Measurements from ENCODE around the gene LNPEP. TPM values are rescaled to one million over a fixed set of nuclear protein-coding genes. Genes with fewer than 3 reads are reported as not detected.
A peak's percentile ranks its signal among the peaks of the same experiment; 100 is the strongest.

LNPEP gene
- total and polyA plus RNA-seq, 2 of the 13 experiments (the other 11 are each of a cell fraction or from before 2014, with no cell fraction given) = 8.0 to 16.9 TPM

GRCh38 chr5:96934708-96935558 is 947 bp upstream of the LNPEP start (continued):
- TF ChIP-seq, protein P1, sequence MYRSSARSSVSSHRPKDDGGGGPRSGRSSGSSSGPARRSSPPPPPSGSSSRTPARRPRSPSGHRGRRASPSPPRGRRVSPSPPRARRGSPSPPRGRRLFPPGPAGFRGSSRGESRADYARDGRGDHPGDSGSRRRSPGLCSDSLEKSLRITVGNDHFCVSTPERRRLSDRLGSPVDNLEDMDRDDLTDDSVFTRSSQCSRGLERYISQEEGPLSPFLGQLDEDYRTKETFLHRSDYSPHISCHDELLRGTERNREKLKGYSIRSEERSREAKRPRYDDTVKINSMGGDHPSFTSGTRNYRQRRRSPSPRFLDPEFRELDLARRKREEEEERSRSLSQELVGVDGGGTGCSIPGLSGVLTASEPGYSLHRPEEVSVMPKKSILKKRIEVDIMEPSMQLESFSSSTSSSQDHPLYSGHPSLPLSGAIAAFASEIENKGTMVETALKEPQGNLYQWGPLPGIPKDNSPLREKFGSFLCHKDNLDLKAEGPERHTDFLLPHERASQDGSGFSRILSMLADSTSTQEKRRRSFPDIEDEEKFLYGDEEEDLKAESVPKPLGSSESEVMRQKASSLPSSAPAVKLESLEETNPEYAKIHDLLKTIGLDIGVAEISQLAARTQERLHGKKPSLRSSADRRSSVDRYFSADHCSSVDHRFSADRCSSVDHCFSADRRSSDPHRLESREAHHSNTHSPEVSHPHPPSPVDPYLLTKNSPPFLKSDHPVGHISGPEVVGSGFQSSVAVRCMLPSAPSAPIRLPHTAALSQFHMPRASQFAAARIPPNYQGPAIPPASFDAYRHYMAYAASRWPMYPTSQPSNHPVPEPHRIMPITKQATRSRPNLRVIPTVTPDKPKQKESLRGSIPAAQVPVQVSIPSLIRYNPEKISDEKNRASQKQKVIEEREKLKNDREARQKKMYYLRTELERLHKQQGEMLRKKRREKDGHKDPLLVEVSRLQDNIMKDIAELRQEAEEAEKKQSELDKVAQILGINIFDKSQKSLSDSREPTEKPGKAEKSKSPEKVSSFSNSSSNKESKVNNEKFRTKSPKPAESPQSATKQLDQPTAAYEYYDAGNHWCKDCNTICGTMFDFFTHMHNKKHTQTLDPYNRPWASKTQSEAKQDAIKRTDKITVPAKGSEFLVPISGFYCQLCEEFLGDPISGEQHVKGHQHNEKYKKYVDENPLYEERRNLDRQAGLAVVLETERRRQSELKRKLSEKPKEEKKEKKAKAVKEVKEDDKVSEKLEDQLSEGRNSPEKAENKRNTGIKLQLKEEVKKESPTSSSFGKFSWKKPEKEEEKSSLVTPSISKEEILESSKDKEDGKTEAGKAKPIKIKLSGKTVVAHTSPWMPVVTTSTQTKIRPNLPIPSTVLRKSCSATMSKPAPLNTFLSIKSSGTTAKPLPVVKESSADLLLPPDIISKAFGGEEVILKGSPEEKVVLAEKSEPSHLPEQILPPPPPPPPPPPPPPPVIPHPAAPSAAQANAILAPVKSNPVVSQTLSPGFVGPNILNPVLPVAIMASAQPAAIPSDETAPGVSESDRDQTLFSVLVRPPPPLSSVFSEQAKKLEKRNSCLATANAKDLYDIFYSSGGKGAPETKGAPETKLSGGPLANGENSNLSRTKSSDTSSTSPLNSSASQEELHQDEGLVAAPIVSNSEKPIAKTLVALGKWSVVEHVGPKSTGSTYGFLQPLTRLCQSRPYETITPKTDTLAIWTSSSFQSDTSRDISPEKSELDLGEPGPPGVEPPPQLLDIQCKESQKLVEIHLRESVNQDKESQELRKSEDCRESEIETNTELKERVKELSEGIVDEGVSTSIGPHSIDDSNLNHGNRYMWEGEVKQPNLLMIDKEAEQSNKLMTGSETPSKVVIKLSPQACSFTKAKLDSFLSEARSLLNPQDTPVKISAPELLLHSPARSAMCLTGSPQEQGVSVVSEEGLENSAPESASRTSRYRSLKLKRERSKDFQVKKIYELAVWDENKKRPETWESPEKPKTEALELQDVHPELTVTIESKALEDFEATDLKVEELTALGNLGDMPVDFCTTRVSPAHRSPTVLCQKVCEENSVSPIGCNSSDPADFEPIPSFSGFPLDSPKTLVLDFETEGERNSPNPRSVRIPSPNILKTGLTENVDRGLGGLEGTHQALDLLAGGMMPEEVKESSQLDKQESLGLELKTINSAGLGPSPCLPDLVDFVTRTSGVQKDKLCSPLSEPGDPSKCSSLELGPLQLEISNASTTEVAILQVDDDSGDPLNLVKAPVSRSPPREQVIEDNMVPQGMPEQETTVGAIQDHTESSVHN (CRISPR knock-in tag; IDR thresholded peaks at IDR 0.05) = no peak; the same call in 1 of the 2 replicates
- TF ChIP-seq ZNF180 (CRISPR knock-in tag; IDR thresholded peaks at IDR 0.05; ENCODE audit: borderline replicate concordance, low read depth) = no peak
- TF ChIP-seq ZNF562 (CRISPR knock-in tag; IDR thresholded peaks at IDR 0.05; ENCODE audit: borderline replicate concordance) = no peak
- no peak for TF ChIP-seq ZFP82 (CRISPR knock-in tag; IDR thresholded peaks at IDR 0.05; ENCODE audit: borderline replicate concordance)
- TF ChIP-seq ZMYM2 (CRISPR knock-in tag; IDR thresholded peaks at IDR 0.05) = peak; percentile 69
- TF ChIP-seq, protein P2, sequence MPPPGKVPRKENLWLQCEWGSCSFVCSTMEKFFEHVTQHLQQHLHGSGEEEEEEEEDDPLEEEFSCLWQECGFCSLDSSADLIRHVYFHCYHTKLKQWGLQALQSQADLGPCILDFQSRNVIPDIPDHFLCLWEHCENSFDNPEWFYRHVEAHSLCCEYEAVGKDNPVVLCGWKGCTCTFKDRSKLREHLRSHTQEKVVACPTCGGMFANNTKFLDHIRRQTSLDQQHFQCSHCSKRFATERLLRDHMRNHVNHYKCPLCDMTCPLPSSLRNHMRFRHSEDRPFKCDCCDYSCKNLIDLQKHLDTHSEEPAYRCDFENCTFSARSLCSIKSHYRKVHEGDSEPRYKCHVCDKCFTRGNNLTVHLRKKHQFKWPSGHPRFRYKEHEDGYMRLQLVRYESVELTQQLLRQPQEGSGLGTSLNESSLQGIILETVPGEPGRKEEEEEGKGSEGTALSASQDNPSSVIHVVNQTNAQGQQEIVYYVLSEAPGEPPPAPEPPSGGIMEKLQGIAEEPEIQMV (CRISPR knock-in tag; IDR thresholded peaks at IDR 0.05; ENCODE audit: low read depth) = no peak
- no peak; the same call in 1 of the 2 replicates for TF ChIP-seq TCF7 (IDR thresholded peaks at IDR 0.05; ENCODE audit: low read depth)
- TF ChIP-seq ATF7-NPFF (CRISPR knock-in tag; IDR thresholded peaks at IDR 0.05; ENCODE audit: low read depth) = no peak
- TF ChIP-seq MAF1 (CRISPR knock-in tag; IDR thresholded peaks at IDR 0.05; ENCODE audit: borderline replicate concordance) = no peak
- no peak for TF ChIP-seq SNAPC5 (CRISPR knock-in tag; IDR thresholded peaks at IDR 0.05; ENCODE audit: borderline replicate concordance)
- no peak for TF ChIP-seq DBP (CRISPR knock-in tag; IDR thresholded peaks at IDR 0.05; ENCODE audit: not compliant biosample characterization)
- TF ChIP-seq FLYWCH1 (CRISPR knock-in tag; IDR thresholded peaks at IDR 0.05) = no peak
- TF ChIP-seq SNRNP70 (IDR thresholded peaks at IDR 0.05; ENCODE audit: low read depth, low read length) = no peak
- TF ChIP-seq KDM5B (CRISPR knock-in tag; IDR thresholded peaks at IDR 0.05; ENCODE audit: borderline replicate concordance) = peak; percentile 77; the same call in 1 of the 2 replicates
- TF ChIP-seq ZNF432 (CRISPR knock-in tag; IDR thresholded peaks at IDR 0.05; ENCODE audit: borderline replicate concordance) = no peak
- TF ChIP-seq ZNF629 (CRISPR knock-in tag; conservative IDR thresholded peaks at IDR 0.05) = no peak; the same call in 1 of the 2 replicates
- TF ChIP-seq ATAD3A (CRISPR knock-in tag; IDR thresholded peaks at IDR 0.05) = 0 out of 2 replicates have a peak, but pooled peaks have one; percentile 12
- no peak for TF ChIP-seq ZFP36 (IDR thresholded peaks at IDR 0.05; ENCODE audit: borderline replicate concordance, low read depth, low read length, partially characterized antibody)

All from HepG2 (cell line).